ENCODE measurements around the gene DDAH1.

- TF ChIP-seq, protein P1, sequence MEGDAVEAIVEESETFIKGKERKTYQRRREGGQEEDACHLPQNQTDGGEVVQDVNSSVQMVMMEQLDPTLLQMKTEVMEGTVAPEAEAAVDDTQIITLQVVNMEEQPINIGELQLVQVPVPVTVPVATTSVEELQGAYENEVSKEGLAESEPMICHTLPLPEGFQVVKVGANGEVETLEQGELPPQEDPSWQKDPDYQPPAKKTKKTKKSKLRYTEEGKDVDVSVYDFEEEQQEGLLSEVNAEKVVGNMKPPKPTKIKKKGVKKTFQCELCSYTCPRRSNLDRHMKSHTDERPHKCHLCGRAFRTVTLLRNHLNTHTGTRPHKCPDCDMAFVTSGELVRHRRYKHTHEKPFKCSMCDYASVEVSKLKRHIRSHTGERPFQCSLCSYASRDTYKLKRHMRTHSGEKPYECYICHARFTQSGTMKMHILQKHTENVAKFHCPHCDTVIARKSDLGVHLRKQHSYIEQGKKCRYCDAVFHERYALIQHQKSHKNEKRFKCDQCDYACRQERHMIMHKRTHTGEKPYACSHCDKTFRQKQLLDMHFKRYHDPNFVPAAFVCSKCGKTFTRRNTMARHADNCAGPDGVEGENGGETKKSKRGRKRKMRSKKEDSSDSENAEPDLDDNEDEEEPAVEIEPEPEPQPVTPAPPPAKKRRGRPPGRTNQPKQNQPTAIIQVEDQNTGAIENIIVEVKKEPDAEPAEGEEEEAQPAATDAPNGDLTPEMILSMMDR (conservative IDR thresholded peaks at IDR 0.05; ENCODE audit: low read length), result no peak
- TF ChIP-seq EZH2phosphoT487 (IDR thresholded peaks at IDR 0.05; ENCODE audit: borderline replicate concordance), result no peak
These were observed 112.9 kb downstream of the DDAH1 start for GRCh38 chr1:85352055-85352454.
